ENCODE measurements around the gene CD93.

Gene CD93

DNA sequence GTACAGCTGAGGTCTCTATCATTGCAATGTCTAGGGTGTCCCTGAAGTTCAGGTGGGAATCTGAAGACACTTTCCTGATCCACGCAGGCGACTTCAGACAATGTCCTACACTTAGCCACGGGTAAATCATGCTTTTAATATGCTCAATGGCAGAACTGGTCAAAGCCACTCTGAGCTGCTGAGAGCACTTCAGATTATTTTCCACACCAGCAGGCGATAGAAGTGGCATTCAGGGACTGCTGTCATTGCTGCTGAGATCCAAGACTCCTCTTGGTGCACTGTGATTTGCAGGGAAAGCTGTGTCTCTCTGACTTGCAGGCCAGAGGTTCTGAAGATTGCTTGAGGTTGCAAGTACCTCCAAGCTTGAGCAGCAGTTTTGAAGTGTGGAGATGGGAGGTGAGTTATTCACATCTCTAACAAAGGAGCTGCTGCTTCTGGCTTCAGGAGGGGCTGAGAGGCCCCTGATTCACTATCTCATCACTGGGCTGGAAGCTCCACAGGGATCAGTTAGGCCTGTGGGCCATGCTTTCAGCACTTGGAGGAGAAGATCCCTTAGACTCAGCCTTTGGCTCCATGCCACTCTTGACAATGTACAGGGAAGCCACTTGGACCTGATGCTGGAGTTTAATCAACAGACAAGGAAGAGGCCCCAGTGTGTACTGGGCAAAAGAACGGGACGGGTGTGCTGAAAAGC, 53.9 kb downstream of the CD93 start:
- no peak for DNase-seq

GRCh38 chr20:23031346-23031745, 54.8 kb downstream of the CD93 start:
- no peak for DNase-seq

All from stimulated activated CD4-positive, alpha-beta T cell treated with anti-CD3 and anti-CD28 coated beads, Interleukin-1b, Interleukin-23, amount 100 ng/mL, for 48 hours (primary cell).